Gastroesophageal sphincter (tissue), 4 donors: ENCODE results near the gene CELSR1. TPM values are rescaled to one million over a fixed set of nuclear protein-coding genes. Genes with fewer than 3 reads are reported as not detected.

Experiments
- ATAC-seq: fragments of 150-250 bp; one replicate; pipeline ENCODE4 v1.9.1; 2016; ENCODE audit warnings: mild to moderate bottlenecking, moderate library complexity
- H3K27ac ChIP-seq, 4 donors: fragments of 200-600 bp; sonication (generic) in 3 of 4; 1 replicate in 3 of 4; 2 replicates in 1 of 4; pipeline ENCODE4 v1.5.1; 2016 to 2019
- H3K27me3 ChIP-seq: fragments of 200-600 bp; sonication (generic); one replicate; pipeline ENCODE4 v1.5.1; 2019
- H3K36me3 ChIP-seq, 2 donors: fragments of 200-600 bp; sonication (generic); one replicate each; pipeline ENCODE4 v1.5.1; 2019; ENCODE audit warnings: control low read depth in 1 of 2
- H3K4me1 ChIP-seq, 3 donors: fragments of 200-600 bp; sonication (generic); 1 replicate in 2 of 3; 2 replicates in 1 of 3; pipeline ENCODE4 v1.5.1; 2016 to 2019; ENCODE audit warnings: control low read depth in 2 of 3
- H3K4me3 ChIP-seq, 2 donors: fragments of 200-600 bp; sonication (generic); one replicate each; pipeline ENCODE4 v1.5.1; 2019; ENCODE audit warnings: mild to moderate bottlenecking in 1 of 2, moderate library complexity in 1 of 2
- H3K9me3 ChIP-seq, 3 donors: fragments of 200-600 bp; sonication (generic); one replicate each; pipeline ENCODE4 v1.5.1; 2017 to 2019; ENCODE audit warnings: control low read depth in 2 of 3
- CTCF ChIP-seq, 4 experiments: fragments of 200-600 bp in 2 of 4; fragments of 450-650 bp in 2 of 4; sonication (generic) in 1 of 4; IDR thresholded peaks; one replicate each; pipeline ENCODE4 v1.5.1; 2017 to 2019; ENCODE audit warnings: antibody characterized with exemption in 4 of 4, mild to moderate bottlenecking in 2 of 4, moderate library complexity in 2 of 4
- EP300 ChIP-seq: sonication (generic); formaldehyde crosslinking; IDR thresholded peaks from one replicate; pipeline ENCODE4 v1.6.1; 2017; ENCODE audit warnings: antibody characterized with exemption, mild to moderate bottlenecking
- POLR2A ChIP-seq, 2 donors: fragments of 450-650 bp; IDR thresholded peaks; one replicate each; pipeline ENCODE4 v1.6.1; 2017; ENCODE audit warnings: antibody characterized with exemption in 2 of 2, mild to moderate bottlenecking in 2 of 2, moderate library complexity in 1 of 2
- POLR2AphosphoS5 ChIP-seq: sonication (generic); formaldehyde crosslinking; IDR thresholded peaks from one replicate; pipeline ENCODE4 v1.6.1; 2017; ENCODE audit warnings: antibody characterized with exemption
- WGBS, 2 donors: methylation state at CpG; one replicate each; pipeline ENCODE4 v1.1.5; 2018; ENCODE audit warnings: low coverage in 1 of 2; 5-methylcytosine and 5-hydroxymethylcytosine counted together
- total RNA-seq, 4 donors: library from RNA; depleted of rRNA; stranded (reverse); fragments of >200 nt; gene quantifications; one replicate each; pipeline ENCODE4 v1.1.0, GENCODE V29; 2016

The CELSR1 gene
- total RNA-seq, 4 donors from 2014 or later = 1.7 to 4.8 (median 4.3) TPM

GRCh38 chr22:46451741-46452140 lies 85.7 kb downstream of the CELSR1 start:
- Histone ChIP-seq H3K4me3 (no peak overlapping the region), H3K36me3 (no peaks in the 10 kb centered on the region), H3K4me1 (no peaks in the 10 kb centered on the region), H3K9me3 (no peaks in the 10 kb centered on the region), H3K27ac (no peak overlapping the region), H3K27me3 (peaks cover 18% of the 10 kb centered on the region)
- TF ChIP-seq POLR2A (IDR thresholded peaks at IDR 0.05) (no peak), EP300 (no peak), POLR2AphosphoS5 (no peak), CTCF (IDR thresholded peaks at IDR 0.05) (no peak)
- ATAC-seq = no peak
- WGBS, 2 donors = 86 to 88% methylated on average over 4 to 10 of the region's 12 CpGs

- 86% methylated on average over 12 of the region's 15 CpGs; no CpG with 5 or more reads in 1 of the 2 donors for WGBS, 2 donors
- no peaks in the 10 kb centered on the region for H3K9me3 ChIP-seq
- no peaks in the 10 kb centered on the region for H3K4me1 ChIP-seq
- no peak overlapping the region for H3K27ac ChIP-seq
- no peak for ATAC-seq
- no peak for TF ChIP-seq POLR2A (IDR thresholded peaks at IDR 0.05)
- TF ChIP-seq CTCF (IDR thresholded peaks at IDR 0.05) = no peak
- TF ChIP-seq EP300 = no peak
- TF ChIP-seq POLR2AphosphoS5 = no peak
- peaks cover 18% of the 10 kb centered on the region for H3K27me3 ChIP-seq
- H3K36me3 ChIP-seq = no peaks in the 10 kb centered on the region
- no peak overlapping the region for H3K4me3 ChIP-seq
Observed at GRCh38 chr22:46450931-46451561, 86.4 kb downstream of the CELSR1 start.

- Histone ChIP-seq H3K27ac (no peak overlapping the region), H3K4me1 (no peaks in the 10 kb centered on the region), H3K4me3 (no peak overlapping the region), H3K36me3 (no peaks in the 10 kb centered on the region), H3K27me3 (peaks cover 18% of the 10 kb centered on the region), H3K9me3 (no peaks in the 10 kb centered on the region)
- 100% methylated on average over 4 of the region's 16 CpGs; no CpG with 5 or more reads in 1 of the 2 donors for WGBS, 2 donors
- TF ChIP-seq POLR2A (IDR thresholded peaks at IDR 0.05) = no peak
- no peak for TF ChIP-seq POLR2AphosphoS5
- no peak for TF ChIP-seq EP300
- no peak for TF ChIP-seq CTCF (IDR thresholded peaks at IDR 0.05)
- no peak for ATAC-seq
Observed at GRCh38 chr22:46449974-46450745, 87.3 kb downstream of the CELSR1 start.

DNA sequence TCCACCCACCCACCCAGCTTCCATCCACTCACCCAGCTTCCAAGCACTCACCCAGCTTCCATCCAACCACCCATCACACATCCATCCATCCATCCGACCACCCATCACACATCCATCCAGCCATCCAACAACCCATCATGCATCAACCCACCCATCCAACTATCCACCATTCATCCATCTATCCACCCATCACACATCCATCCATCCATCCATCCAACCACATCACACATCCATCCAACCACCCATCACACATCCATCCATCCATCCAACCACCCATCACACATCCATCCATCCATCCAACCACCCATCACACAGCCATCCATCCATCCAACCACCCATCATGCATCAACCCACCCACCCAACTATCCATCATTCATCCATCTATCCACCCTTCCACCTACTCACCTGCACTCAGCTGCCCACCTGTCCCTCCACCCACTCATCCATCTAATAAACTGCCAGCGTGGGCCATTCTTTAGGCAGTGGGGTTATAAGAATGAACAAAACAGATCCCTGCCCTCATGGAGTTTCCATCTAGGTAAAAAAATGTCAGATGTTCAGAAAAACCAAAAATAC lies 88.2 kb downstream of the CELSR1 start:
- 44 to 89% methylated on average over 1 to 2 of the region's 2 CpGs for WGBS, 2 donors
- H3K27me3 ChIP-seq = peaks cover 18% of the 10 kb centered on the region
- ATAC-seq = no peak

More for the DNA sequence above, 88.2 kb downstream of the CELSR1 start:
- TF ChIP-seq CTCF (IDR thresholded peaks at IDR 0.05) (no peak), POLR2A (IDR thresholded peaks at IDR 0.05) (no peak), POLR2AphosphoS5 (no peak), EP300 (no peak)
- H3K4me3 ChIP-seq = no peak overlapping the region
- H3K27ac ChIP-seq = no peak overlapping the region
- H3K36me3 ChIP-seq = no peaks in the 10 kb centered on the region
- no peaks in the 10 kb centered on the region for H3K9me3 ChIP-seq
- no peaks in the 10 kb centered on the region for H3K4me1 ChIP-seq
